ENCODE data around the gene CRYBA1. TPM values are rescaled to one million over a fixed set of nuclear protein-coding genes. Genes with fewer than 3 reads are reported as not detected.

Gene CRYBA1
- total and polyA plus RNA-seq, 2 donors from 2014 or later, result not detected

- Histone ChIP-seq H3K27me3 (ENCODE audit: control insufficient read depth, insufficient read depth, low read length) (no peaks in the 10 kb centered on the region), H3K4me1 (ENCODE audit: control insufficient read depth in 2 of 3, insufficient read depth in 2 of 3, low read depth in 1 of 3, low read length in 3 of 3) (no peaks in the 10 kb centered on the region), H3K4me3 (ENCODE audit: low read length in 3 of 3) (no peak overlapping the region), H3K9me3 (ENCODE audit: control insufficient read depth in 2 of 3, insufficient read depth in 1 of 3, low read length in 3 of 3) (no peaks in the 10 kb centered on the region), H3K9ac (ENCODE audit: low read length in 3 of 3) (no peak overlapping the region), H3K36me3 (ENCODE audit: control insufficient read depth in 2 of 3, insufficient read depth in 3 of 3, low read length in 3 of 3) (no peaks in the 10 kb centered on the region), H3K27ac (ENCODE audit: low read depth in 2 of 2, low read length in 2 of 2) (no peak overlapping the region)
- TF ChIP-seq, protein P1, sequence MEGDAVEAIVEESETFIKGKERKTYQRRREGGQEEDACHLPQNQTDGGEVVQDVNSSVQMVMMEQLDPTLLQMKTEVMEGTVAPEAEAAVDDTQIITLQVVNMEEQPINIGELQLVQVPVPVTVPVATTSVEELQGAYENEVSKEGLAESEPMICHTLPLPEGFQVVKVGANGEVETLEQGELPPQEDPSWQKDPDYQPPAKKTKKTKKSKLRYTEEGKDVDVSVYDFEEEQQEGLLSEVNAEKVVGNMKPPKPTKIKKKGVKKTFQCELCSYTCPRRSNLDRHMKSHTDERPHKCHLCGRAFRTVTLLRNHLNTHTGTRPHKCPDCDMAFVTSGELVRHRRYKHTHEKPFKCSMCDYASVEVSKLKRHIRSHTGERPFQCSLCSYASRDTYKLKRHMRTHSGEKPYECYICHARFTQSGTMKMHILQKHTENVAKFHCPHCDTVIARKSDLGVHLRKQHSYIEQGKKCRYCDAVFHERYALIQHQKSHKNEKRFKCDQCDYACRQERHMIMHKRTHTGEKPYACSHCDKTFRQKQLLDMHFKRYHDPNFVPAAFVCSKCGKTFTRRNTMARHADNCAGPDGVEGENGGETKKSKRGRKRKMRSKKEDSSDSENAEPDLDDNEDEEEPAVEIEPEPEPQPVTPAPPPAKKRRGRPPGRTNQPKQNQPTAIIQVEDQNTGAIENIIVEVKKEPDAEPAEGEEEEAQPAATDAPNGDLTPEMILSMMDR (IDR thresholded peaks at IDR 0.05; ENCODE audit: borderline replicate concordance, extremely low read depth, insufficient read depth), result no peak
- DNase-seq (no peak), FAIRE-seq (no peak)
- intact Hi-C loops (cut with DNase I), result no loop called here
Measured at GRCh38 chr17:29240477-29240876, 6.2 kb upstream of the CRYBA1 start.

- no peaks in the 10 kb centered on the region for H3K27me3 ChIP-seq (ENCODE audit: control insufficient read depth, insufficient read depth, low read length)
- H3K9me3 ChIP-seq (ENCODE audit: control insufficient read depth in 2 of 3, insufficient read depth in 1 of 3, low read length in 3 of 3), result no peaks in the 10 kb centered on the region
- H3K4me1 ChIP-seq (ENCODE audit: control insufficient read depth in 2 of 3, insufficient read depth in 2 of 3, low read depth in 1 of 3, low read length in 3 of 3), result no peaks in the 10 kb centered on the region
- no peak overlapping the region for H3K27ac ChIP-seq (ENCODE audit: low read depth in 2 of 2, low read length in 2 of 2)
- TF ChIP-seq, protein P1 (IDR thresholded peaks at IDR 0.05; ENCODE audit: borderline replicate concordance, extremely low read depth, insufficient read depth), result no peak
- H3K36me3 ChIP-seq (ENCODE audit: control insufficient read depth in 2 of 3, insufficient read depth in 3 of 3, low read length in 3 of 3), result no peaks in the 10 kb centered on the region
- FAIRE-seq (no peak), DNase-seq (peak in 1 of 5 donors; percentile 2)
- H3K4me3 ChIP-seq (ENCODE audit: low read length in 3 of 3), result no peak overlapping the region
- no peak overlapping the region for H3K9ac ChIP-seq (ENCODE audit: low read length in 3 of 3)
- intact Hi-C loops (cut with DNase I), result no loop called here
Measured at GRCh38 chr17:29240968-29241963, 5.4 kb upstream of the CRYBA1 start.

DNA sequence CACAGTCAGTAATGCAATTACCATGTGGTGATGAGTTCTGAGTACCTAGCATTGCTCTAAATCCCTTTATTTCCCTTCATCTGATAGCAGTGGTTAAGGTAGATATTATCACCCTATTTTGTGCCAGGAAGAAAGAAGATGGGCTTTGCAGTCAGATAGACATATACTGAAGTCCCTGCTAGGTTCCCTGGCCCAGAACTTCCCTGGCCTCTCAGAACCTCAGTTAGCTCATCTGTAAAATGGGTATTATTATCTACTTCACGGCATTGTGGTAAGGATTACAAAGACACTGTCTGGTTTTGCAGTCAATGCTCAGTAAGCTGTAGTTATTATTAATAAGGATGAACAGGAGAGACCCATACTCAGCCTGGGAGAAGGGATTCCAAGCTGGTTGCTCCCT, 4.6 kb upstream of the CRYBA1 start:
- Histone ChIP-seq H3K4me1 (ENCODE audit: control insufficient read depth in 2 of 3, insufficient read depth in 2 of 3, low read depth in 1 of 3, low read length in 3 of 3) (no peaks in the 10 kb centered on the region), H3K27ac (ENCODE audit: low read depth in 2 of 2, low read length in 2 of 2) (no peak overlapping the region), H3K4me3 (ENCODE audit: low read length in 3 of 3) (no peak overlapping the region), H3K9ac (ENCODE audit: low read length in 3 of 3) (no peak overlapping the region), H3K27me3 (ENCODE audit: control insufficient read depth, insufficient read depth, low read length) (no peaks in the 10 kb centered on the region), H3K9me3 (ENCODE audit: control insufficient read depth in 2 of 3, insufficient read depth in 1 of 3, low read length in 3 of 3) (no peaks in the 10 kb centered on the region), H3K36me3 (ENCODE audit: control insufficient read depth in 2 of 3, insufficient read depth in 3 of 3, low read length in 3 of 3) (no peaks in the 10 kb centered on the region)
- FAIRE-seq (no peak), DNase-seq (no peak)
- intact Hi-C loops (cut with DNase I), result no loop called here
- TF ChIP-seq, protein P1 (IDR thresholded peaks at IDR 0.05; ENCODE audit: borderline replicate concordance, extremely low read depth, insufficient read depth), result no peak

Data from kidney (tissue), 14 donors.